ENCODE measurements around the gene PBX3. TPM values are rescaled to one million over a fixed set of nuclear protein-coding genes. Genes with fewer than 3 reads are reported as not detected.

Gene PBX3
- polyA plus RNA-seq, 3 donors, result 23.7 to 28.7 (median 24.4) TPM

- DNase-seq, result no peak
These were observed 225.0 kb downstream of the PBX3 start for GRCh38 chr9:125972012-125972729.

GRCh38 chr9:125973547-125973946 is 226.4 kb downstream of the PBX3 start:
- DNase-seq, result no peak

GRCh38 chr9:125974705-125975104 is 227.5 kb downstream of the PBX3 start:
- no peak for DNase-seq

- no peak for DNase-seq
These were observed 230.1 kb downstream of the PBX3 start for GRCh38 chr9:125977223-125977622.

- DNase-seq, result no peak
These were observed 232.2 kb downstream of the PBX3 start for GRCh38 chr9:125979383-125979782.

- DNase-seq, result no peak
These were observed 235.7 kb downstream of the PBX3 start for GRCh38 chr9:125982798-125983406.

- no peak for DNase-seq
These were observed 236.5 kb downstream of the PBX3 start for GRCh38 chr9:125983681-125984080.

- DNase-seq, result no peak
These were observed 237.3 kb downstream of the PBX3 start for GRCh38 chr9:125984461-125984860.

- no peak for DNase-seq
These were observed 238.2 kb downstream of the PBX3 start for GRCh38 chr9:125985142-125985997.

GRCh38 chr9:125985998-125986655 is 239.0 kb downstream of the PBX3 start:
- no peak for DNase-seq

GRCh38 chr9:125986966-125987365 is 239.8 kb downstream of the PBX3 start:
- no peak for DNase-seq

- DNase-seq, result no peak
These were observed 240.2 kb downstream of the PBX3 start for GRCh38 chr9:125987420-125987819.

- DNase-seq, result no peak
These were observed 241.4 kb downstream of the PBX3 start for GRCh38 chr9:125988479-125989050.

GRCh38 chr9:125989090-125989501 is 241.9 kb downstream of the PBX3 start:
- no peak for DNase-seq

- no peak for DNase-seq
These were observed 242.5 kb downstream of the PBX3 start for GRCh38 chr9:125989524-125990180.

- no peak for DNase-seq
These were observed 243.1 kb downstream of the PBX3 start for GRCh38 chr9:125990186-125990792.

GRCh38 chr9:125990793-125991220 is 243.6 kb downstream of the PBX3 start:
- DNase-seq, result peak; percentile 11

GRCh38 chr9:125991886-125992529 is 244.8 kb downstream of the PBX3 start:
- no peak for DNase-seq

GRCh38 chr9:125992557-125992956 is 245.4 kb downstream of the PBX3 start:
- DNase-seq, result no peak

- DNase-seq, result peak; percentile 47
These were observed 246.3 kb downstream of the PBX3 start for GRCh38 chr9:125993466-125993865.
